Measurements from ENCODE around the gene PLA2G1B. TPM values are rescaled to one million over a fixed set of nuclear protein-coding genes. Genes with fewer than 3 reads are reported as not detected.
A peak's percentile ranks its signal among the peaks of the same experiment; 100 is the strongest.

The PLA2G1B gene
- total RNA-seq, 6 donors from 2014 or later = 10.5 to 412 (median 70.3) TPM

DNA sequence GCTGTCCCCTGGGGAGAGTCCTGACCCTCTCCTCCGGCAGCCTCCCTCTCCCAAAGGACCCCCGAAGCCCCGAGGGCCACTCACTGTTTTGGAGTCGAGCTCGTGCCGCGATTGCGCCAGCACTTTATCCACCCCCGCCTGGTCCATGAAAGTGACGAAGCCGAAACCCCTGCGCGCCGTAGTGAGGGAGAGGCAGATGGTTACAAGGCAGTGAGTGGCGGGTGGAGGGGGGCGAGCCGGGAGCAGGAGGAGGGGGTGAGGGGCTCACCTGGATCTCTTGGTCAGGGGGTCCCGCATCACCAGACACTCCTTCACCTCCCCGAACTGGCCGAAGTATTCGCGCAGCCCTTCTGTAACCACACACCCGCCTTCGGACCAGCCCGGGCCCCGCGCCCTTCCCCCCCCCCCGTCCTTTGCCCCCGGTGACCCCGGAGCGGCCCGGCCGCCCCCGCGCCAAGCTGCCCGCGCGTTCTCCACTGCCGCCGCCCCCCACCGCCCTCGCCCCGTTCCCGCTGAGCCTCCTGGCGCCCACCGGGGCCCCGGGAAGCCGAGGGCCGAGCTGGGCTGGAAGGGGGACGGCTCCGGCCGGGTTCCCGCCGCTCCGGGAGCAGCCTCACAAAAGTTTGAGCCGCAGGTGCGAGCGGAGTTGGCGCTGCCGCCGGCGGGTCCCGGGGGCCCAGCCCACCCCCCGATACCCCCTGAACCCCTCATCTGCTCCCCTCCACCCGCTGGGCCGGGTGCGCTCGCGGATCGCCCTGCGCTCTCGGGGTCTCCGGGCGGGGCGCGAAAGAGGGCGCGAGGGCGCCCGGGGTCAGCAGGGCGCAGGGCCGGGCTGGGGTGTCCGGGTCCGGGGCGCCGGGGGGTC, 40.6 kb upstream of the PLA2G1B start:
- DNase-seq (peak in 1 of 2 donors; percentile 77), ATAC-seq (ENCODE audit: low FRiP score in 2 of 2) (no peak)
- Histone ChIP-seq H3K4me1 (peaks cover 14 to 36% (median 21%) of the 10 kb centered on the region in 4 donors), H3K36me3 (no peaks in the 10 kb centered on the region), H3K9me3 (no peaks in the 10 kb centered on the region), H3K27me3 (peaks cover 0 to 35% (median 25%) of the 10 kb centered on the region in 4 donors), H3K27ac (no peak overlapping the region), H3K4me3 (peak overlapping the region in 3 of 4 donors; percentile 50)
- TF ChIP-seq EP300 (IDR thresholded peaks at IDR 0.05) (no peak), POLR2AphosphoS5 (IDR thresholded peaks at IDR 0.05) (no peak), POLR2A (IDR thresholded peaks at IDR 0.05) (no peak)
- TF ChIP-seq, protein P1, sequence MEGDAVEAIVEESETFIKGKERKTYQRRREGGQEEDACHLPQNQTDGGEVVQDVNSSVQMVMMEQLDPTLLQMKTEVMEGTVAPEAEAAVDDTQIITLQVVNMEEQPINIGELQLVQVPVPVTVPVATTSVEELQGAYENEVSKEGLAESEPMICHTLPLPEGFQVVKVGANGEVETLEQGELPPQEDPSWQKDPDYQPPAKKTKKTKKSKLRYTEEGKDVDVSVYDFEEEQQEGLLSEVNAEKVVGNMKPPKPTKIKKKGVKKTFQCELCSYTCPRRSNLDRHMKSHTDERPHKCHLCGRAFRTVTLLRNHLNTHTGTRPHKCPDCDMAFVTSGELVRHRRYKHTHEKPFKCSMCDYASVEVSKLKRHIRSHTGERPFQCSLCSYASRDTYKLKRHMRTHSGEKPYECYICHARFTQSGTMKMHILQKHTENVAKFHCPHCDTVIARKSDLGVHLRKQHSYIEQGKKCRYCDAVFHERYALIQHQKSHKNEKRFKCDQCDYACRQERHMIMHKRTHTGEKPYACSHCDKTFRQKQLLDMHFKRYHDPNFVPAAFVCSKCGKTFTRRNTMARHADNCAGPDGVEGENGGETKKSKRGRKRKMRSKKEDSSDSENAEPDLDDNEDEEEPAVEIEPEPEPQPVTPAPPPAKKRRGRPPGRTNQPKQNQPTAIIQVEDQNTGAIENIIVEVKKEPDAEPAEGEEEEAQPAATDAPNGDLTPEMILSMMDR (IDR thresholded peaks at IDR 0.05) = no peak
- 0 to 5% methylated on average over 6 to 19 of the region's 86 CpGs for WGBS, 2 donors

DNA sequence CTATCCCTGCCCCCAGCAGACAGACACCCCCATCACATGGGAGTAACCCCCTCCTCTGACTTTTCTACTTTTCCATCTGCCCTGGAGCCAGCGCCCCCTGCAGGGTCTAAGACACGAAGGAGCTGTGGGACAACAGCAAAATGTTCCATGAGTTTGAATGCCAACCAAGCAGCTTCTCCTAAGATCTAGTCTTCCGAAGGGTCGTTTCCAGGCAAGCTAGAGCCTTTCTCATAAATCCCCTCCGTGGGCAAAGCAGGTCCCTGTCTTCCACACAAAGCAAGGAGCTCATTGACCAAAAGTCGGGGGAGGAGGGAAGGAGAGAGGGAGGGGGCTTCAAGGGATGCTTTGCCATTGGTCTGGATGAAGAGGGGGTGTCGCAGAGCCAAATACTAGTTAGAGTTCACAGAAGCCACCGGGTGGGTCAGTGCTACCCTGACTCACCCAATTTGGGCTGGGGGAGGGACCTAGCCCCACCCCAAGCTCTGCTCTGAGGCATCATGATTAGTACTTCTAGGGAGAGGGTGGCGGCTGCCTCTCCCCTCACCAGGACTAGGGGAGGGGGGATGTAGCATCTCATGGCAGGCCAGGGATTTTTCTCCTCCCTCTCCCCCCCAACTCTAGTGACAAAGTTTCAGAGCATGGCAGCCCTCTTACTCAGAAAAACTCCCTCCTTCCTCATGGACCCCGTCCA, 39.8 kb upstream of the PLA2G1B start:
- H3K9me3 ChIP-seq = no peaks in the 10 kb centered on the region
- H3K36me3 ChIP-seq = no peaks in the 10 kb centered on the region
- H3K27ac ChIP-seq = no peak overlapping the region
- H3K4me1 ChIP-seq = peaks cover 14 to 36% (median 21%) of the 10 kb centered on the region in 4 donors
- DNase-seq (no peak), ATAC-seq (ENCODE audit: low FRiP score in 2 of 2) (no peak)
- H3K4me3 ChIP-seq = peak overlapping the region in 3 of 4 donors; percentile 50
- TF ChIP-seq POLR2A (IDR thresholded peaks at IDR 0.05) (no peak), POLR2AphosphoS5 (IDR thresholded peaks at IDR 0.05) (no peak), EP300 (IDR thresholded peaks at IDR 0.05) (no peak)
- TF ChIP-seq, protein P1 (IDR thresholded peaks at IDR 0.05) = no peak
- H3K27me3 ChIP-seq = peaks cover 0 to 35% (median 25%) of the 10 kb centered on the region in 4 donors
- 40 to 46% methylated on average over 8 to 10 of the region's 10 CpGs for WGBS, 2 donors

DNA sequence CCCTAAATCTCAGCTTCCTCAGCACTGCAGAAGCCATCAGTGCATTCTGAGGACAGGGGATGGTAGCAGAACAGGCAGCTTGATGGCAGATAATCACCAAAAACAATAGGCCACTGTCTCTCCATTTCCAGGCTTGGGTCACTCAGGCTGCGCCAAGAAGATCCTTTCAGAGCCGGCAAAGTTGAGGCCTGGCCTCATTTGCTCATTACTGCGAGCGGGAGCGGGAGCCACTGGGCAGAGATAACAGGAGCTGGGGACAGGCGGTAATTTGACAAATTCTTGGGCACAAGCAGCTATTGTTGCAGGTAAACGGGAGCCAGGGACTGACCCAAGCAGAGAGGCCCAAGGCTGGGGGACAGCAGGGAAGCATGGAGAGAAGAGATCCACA, 39.3 kb upstream of the PLA2G1B start:
- Histone ChIP-seq H3K4me1 (peaks cover 14 to 38% (median 23%) of the 10 kb centered on the region in 4 donors), H3K27me3 (peaks cover 0 to 37% (median 26%) of the 10 kb centered on the region in 4 donors), H3K4me3 (no peak overlapping the region), H3K27ac (no peak overlapping the region), H3K9me3 (no peaks in the 10 kb centered on the region), H3K36me3 (no peaks in the 10 kb centered on the region)
- WGBS, 2 donors = 77 to 81% methylated on average over 6 to 7 of the region's 7 CpGs
- ATAC-seq (ENCODE audit: low FRiP score in 2 of 2) (no peak), DNase-seq (no peak)
- TF ChIP-seq POLR2AphosphoS5 (IDR thresholded peaks at IDR 0.05) = no peak
- TF ChIP-seq, protein P1 (IDR thresholded peaks at IDR 0.05) = no peak
- TF ChIP-seq EP300 (IDR thresholded peaks at IDR 0.05) = no peak
- no peak for TF ChIP-seq POLR2A (IDR thresholded peaks at IDR 0.05)

DNA sequence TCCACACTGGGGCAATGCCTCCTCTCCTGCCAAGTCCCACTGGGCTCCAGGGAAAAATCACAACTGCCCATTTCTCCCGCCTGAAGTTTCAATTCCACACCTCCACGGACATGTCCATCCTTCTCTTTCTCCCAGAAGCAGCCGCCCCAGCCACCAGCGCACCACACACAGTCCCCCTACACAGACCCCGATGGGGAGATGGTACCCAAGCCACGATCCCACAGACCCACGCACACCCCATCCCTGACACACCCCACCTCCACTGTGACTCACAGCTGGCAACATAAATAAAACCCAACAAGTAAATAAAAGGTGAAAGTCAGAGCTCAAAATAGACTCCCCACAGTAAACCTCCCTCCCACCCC, 38.7 kb upstream of the PLA2G1B start:
- no peak for DNase-seq
- no peak for ATAC-seq (ENCODE audit: low FRiP score in 2 of 2)
- Histone ChIP-seq H3K27me3 (peaks cover 0 to 42% (median 28%) of the 10 kb centered on the region in 4 donors), H3K36me3 (no peaks in the 10 kb centered on the region), H3K27ac (no peak overlapping the region), H3K4me1 (peaks cover 17 to 42% (median 28%) of the 10 kb centered on the region in 4 donors), H3K4me3 (no peak overlapping the region), H3K9me3 (no peaks in the 10 kb centered on the region)
- no peak for TF ChIP-seq POLR2AphosphoS5 (IDR thresholded peaks at IDR 0.05)
- TF ChIP-seq, protein P1 (IDR thresholded peaks at IDR 0.05) = no peak
- 86 to 89% methylated on average over 7 of the region's 7 CpGs for WGBS, 2 donors

Data from upper lobe of left lung (tissue), 6 donors.